KBM-7 (cell line): ENCODE measurements around the gene ERC2.

ENCODE experiments used
- DNase-seq: peaks from one replicate; pipeline ENCODE4 v3.0.0-alpha.2; 2015
- in situ Hi-C: fragments of 300-500 bp; cut with MboI; formaldehyde crosslinking; loops from 2 replicates; pipeline ENCODE4 v1.14.3; 2020; ENCODE audit warnings: low sequenced_read_pairs, low pct_unique_long_range_greater_than_20kb, mixed read lengths

The ERC2 gene

DNA sequence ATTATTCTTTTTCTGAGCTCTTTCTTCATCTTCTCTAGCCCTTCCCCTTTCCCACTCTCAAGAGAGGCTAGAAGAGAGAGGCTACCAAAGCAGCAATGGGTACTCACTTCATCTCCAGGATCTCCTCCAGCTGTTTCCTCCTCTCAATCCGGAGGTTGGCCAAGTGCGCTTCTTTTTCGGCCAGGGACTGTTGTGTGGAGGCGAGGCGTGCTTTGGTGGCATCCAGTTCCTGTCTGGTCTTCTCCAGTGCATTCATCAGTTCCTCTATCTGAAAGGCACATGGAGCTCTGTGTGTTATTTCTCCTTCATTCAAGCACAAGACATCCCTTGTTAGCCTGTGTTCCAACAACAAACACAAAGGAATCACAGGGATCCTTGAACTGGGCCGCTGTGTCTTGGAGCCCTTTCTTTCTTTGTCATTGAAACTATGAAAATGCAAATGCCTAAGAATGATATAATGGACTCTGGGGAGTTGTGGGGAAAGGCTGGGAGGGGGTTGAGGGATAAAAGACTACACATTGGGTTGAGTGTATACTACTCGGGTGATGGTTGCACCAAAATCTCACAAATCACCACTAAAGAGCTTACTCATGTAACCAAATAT lies 579.9 kb downstream of the ERC2 start:
- no peak for DNase-seq
- in situ Hi-C loops, result no loop called here

DNA sequence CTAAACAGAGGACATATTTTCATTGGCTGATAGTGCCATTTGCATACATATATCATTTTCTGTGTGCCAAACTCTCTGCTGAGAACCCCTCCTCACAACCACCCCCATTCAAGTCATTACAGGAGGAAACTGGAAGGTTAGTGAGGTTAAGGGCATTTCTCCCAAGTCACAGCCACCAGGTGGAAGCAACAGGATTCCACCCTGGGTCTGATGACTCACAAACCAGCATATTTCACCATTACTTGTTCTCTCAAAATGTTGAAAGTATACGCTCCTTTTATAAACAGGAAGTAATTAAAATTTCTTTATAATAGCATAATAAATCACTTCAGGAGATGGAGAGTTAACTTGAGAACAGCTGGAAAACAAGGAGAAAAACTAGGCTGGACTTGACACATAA lies 582.5 kb downstream of the ERC2 start:
- no peak for DNase-seq
- in situ Hi-C loops, result no loop called here

DNA sequence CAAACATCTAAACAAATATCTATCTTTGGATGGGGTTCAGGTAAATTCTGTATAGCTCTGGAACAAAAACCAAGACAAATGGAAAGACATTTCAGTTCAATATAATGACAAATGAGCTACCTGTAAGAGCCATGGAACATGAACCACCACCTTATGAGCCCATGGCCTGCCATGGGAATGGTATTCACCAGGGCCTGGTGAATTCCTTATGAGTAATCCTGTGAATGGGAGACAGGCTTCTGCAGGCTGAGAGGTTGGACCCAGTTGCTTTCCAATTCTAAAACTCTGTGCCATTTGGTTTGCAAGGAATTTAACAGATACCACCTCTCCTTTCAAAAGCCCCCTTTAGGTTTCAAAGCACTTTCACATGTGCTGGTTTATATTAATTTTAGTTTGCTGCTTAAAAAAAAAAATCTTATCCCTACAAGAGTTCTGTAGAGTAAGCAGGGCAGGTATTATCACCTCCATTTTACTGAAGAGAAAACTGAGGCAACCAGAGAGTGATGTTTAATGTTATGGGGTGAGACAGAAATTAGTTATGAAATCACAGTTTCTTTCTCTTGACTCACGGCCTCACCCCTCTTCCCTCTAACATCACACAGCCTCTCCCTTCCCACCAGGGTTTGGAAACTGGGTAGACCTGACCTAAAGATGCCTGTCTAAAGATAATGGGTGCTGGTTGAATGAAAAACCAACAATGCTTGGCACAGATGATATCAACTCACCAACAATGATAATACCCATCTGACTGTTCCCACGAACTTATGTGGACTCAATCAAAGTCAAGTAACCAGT lies 583.6 kb downstream of the ERC2 start:
- in situ Hi-C loops, result no loop called here
- DNase-seq, result no peak

DNA sequence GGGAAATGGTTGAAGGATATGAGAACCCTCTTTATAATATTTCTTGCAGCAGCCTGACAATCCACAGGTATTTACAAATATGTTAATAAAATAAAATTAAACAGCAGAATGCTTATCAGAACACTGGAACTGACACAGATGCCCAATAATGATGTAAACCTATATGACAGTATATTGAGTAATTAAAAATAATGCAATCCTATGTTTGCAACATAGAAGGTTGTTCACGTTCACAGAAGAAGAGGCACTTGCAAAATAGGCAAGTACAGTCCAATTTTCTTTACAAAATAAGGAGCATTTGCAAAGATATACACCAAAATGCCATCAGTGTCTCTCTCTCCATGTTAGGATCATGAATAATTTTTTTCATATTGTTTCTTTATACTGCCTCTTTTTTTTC lies 584.2 kb downstream of the ERC2 start:
- in situ Hi-C loops, result no loop called here
- no peak for DNase-seq

DNA sequence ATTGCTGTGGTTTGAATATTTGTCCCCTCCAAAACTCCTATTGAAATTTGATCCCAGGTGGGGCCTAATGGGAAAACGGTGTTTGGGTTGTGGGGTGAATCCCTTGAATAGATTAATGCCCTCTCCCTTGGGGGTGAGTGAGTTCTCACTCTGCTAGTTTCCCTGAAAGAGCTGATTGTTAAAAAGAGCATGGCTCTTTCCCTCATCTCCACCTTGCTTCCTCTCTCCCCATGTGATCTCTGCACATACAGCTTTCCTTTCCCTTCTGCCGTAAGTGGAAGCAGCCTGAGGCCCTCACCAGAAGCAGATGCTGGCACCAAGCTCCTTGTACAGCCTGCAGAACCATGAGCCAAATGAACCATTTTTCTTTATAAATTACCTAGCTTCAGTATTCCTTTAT lies 586.3 kb downstream of the ERC2 start:
- in situ Hi-C loops, result no loop called here
- no peak for DNase-seq

DNA sequence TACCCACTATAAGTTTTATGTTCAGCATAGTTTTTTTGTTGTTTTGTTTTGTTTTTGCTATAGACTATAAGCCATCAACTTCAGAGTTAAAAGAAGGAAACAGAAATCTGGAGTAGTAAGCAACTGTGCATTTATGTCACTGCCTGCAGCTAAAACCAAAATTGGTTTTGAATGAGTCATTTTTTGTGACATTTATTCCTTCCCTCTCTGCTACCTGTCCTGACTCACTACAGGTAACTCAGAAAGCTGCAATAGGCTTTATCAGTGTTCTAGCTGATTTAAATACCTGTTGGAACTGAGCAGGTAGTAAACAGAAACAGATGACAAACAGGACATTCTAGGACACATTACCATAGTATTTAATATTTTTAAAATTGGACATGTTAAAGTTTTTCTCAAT lies 587.9 kb downstream of the ERC2 start:
- in situ Hi-C loops, result no loop called here
- no peak for DNase-seq

DNA sequence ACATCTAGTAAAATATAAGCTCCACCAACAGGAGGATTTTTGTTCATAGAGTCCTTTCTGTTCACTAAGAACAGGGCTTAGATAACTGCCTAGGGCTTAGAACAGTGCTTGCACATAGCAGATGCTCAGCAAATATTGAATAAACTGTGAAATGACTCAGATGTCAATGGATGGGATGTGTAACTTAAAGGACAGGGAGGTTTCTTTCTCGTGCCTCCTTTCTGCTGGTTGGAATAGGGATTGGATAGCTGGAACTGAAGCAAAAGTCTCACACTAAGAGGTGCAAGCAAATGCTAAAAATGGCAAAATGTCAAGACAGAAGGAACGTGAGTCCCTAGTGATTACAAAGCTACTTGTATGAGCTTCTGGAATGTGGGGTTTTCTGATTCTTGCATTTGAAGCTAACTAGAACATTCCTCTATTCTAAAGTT lies 588.4 kb downstream of the ERC2 start:
- no peak for DNase-seq
- in situ Hi-C loops, result no loop called here

DNA sequence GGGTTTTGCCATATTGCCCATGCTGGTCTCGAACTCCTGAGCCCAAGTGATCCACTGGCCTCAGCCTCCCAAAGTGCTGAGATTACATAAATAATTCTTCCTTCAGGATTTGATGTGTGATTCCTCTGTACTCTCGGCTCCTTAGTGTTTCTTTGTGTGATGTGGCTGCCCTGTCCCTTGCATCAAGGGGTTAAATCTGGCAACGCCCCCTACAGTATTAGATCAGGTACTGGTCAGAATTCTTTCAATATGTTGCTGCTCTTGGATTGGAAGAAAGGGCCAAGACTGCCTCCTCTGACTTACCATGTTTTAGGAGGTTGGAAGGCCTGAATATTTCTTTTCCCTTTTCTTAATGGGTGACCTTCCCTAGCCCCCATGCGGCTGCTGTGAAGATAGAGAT lies 590.6 kb downstream of the ERC2 start:
- no peak for DNase-seq
- in situ Hi-C loops, result no loop called here

DNA sequence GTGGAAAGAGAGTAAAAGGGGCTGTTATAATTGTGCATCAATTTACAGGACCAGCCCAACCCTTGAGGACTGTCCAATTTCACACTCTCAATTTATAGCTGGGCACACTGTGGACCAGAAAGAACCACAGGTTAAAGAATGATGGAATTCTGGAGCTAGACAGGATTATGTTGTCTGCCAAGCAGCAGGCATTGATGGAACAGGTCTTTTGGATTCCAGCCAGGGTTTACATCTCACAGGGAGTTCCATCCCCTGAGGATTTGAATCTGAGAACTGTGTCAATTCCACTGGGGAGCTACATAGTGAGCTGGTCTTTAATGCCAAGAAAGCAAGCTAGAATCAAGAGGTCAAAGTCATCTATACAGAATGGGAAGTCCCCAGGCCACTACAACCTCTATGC lies 591.7 kb downstream of the ERC2 start:
- no peak for DNase-seq
- in situ Hi-C loops, result no loop called here

DNA sequence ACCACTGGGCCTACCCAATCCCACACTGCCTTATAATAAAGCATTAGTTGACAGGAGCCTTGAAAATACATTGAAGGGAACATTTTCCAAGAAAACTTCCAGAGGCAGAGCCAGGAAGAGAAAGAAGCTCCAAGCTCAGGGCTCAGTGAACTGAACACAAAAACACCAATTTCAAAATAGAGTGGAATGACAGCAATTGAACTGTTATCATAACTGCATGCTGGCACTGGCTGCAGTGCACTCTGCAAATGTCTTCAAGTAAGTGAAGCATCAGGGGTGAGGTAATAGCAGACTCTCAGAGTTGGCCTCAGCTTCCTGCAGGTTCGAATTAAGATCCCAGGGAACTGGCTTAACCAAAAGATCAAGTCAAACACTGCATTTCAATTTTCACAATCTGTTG lies 593.2 kb downstream of the ERC2 start:
- DNase-seq, result no peak
- in situ Hi-C loops, result no loop called here

DNA sequence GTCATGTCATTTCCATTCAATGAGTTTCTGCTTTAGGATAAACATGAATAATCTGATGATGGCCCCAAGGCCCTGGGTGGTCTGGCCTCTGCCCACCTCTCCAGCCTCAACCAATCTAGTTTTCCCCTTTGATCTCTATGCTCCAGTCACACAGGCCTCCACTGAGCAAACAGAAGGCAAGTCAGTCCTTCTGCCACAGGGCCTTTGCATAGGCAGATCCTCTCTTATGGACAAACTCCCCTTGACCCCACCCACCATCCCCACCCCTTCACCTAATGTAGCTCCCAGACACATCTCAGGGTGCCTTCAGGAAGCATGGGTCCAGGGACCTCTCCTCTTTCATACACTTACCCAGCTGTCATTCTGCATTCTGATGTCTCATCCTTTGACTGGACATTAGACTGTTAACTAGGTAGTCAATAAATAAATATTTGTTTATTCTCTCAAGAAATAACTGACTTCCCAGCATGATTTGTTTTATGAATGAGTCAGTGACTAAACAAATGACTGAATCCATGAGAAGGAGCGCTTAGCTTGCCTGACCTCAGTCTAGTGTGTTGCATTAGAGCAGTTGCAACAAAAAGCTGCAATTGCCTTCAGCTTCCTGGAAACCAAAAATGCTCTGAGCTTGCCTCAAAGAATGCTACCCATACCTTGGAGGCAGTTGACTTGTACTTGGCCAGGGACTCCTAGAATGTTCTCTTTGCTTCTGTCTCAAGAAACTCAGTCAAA lies 594.6 kb downstream of the ERC2 start:
- no peak for DNase-seq
- in situ Hi-C loops, result no loop called here

DNA sequence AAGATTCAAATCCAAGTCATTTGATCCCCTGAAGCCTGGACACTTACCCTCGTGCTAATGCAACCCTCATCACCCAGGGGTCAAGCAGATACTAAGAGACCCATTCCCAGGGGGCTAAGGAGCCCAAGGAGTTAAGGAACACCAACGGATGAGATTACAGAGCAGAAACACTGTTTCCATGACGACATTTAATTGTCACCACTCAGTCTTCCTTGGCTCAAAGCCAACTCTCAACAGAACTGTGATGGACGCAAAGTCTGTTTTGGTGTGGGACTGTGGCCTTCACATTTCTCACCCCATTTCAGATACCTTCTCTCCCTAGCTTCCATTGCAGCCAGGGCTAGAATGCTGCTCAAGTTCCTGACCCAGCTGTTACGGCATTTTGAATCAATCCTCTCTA lies 597.7 kb downstream of the ERC2 start:
- DNase-seq, result no peak
- in situ Hi-C loops, result no loop called here

DNA sequence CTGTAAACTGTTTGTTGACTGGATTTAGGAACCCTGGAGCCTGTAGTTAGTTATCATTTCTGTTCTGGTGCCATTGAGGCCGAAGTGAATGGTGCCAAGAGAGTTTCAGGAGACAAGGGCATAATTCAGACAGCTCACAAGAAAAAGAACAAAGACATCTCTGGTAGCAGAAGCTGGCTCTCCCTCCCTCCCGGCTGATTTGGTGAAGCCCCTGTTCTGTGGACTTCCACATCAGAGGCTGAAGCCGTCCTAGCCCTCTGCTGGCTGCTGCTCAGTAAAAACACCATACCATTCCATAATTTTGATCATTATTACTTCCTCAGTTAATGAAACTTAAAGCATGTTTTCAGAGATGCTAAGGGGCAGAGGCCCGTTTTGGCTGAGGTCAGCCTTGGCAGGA lies 599.9 kb downstream of the ERC2 start:
- no peak for DNase-seq
- in situ Hi-C loops, result no loop called here

DNA sequence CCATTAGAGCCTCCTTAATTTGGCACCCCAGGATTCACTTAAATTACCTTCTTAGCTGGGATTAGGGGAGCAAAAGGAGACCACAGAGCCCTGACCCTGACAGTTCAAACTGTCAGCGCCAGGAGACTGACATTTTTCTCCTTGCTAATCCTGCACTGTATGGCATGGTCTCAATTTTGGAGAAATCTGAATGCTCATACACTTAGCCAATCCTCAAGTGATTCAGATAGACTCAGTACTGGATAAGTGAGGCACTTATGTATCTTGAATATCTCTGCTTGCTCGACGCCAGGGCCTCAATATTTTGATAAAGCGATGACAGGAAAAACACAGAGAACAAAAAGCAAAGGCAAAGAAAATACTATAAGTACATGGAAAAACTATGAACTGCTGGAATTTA lies 605.2 kb downstream of the ERC2 start:
- in situ Hi-C loops, result no loop called here
- DNase-seq, result no peak

DNA sequence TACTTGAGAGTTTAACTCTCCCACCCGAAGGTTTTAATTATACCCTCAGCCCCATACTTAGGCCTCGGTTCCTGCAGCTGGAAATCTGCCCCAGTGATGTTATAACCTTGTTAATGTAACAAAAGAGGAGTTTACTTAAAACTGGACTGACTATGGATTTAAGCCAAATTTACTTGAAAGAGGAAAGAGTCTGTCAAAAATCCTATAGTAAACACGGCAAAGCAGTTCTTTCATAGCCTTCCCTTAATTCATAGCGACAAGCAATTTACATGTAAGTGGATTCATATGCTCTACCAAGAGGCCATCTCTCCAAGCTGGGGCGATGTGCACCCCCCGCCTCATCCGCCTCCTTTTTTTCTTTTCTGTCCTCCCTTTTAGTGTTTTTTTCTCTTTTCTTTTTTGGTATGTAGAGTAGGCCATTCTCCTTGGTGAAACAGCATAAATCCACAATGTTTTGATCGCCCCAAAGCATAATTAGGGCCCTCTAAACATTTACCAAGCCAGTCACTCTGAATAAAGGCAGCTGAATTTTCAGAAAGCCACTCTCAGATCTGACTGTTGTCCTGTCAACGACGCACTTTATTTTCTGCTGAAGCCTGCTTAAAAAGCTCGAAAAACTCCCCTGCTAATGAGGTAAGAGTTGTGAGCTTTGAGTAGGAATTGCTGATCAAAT lies 608.1 kb downstream of the ERC2 start:
- no peak for DNase-seq
- in situ Hi-C loops, result no loop called here

DNA sequence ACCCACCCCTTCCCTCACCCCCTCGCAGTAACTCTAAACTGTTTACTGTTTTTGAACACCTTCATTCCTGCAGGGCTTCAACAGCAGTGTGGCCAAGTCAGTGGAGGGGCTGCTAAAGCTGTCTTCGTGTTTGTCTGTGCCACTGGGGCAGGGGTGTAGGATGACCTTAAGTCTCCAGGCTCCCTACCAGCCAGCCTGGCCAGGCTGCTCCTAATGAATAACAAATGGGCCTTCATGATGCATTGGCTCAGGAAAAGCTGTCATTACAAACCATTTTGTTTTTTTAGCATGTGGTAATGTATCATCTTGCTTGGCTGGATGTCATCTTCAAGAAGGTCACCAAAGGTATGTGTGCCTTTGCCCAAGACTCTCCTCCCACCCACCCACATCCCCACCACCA lies 609.0 kb downstream of the ERC2 start:
- no peak for DNase-seq
- in situ Hi-C loops, result no loop called here

DNA sequence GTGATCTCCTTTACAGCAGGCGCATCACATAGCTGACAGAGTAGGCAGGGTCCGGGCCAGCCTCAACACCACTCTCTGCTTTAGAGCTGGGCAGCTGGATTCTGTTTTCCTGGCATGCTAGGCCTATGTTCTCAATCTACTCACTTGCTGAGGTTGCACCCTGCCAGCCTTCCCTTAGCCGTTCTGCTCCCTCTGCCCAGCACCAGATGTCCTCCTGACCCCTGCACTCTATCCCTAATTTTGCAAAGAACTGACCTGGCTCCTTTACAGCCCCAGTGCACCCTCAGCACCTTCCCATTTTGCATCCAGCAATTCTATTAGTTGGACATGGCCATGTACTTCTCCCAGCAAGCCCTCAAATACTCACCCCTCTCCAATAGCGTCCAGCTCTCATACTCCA lies 609.5 kb downstream of the ERC2 start:
- DNase-seq, result no peak
- in situ Hi-C loops, result no loop called here

DNA sequence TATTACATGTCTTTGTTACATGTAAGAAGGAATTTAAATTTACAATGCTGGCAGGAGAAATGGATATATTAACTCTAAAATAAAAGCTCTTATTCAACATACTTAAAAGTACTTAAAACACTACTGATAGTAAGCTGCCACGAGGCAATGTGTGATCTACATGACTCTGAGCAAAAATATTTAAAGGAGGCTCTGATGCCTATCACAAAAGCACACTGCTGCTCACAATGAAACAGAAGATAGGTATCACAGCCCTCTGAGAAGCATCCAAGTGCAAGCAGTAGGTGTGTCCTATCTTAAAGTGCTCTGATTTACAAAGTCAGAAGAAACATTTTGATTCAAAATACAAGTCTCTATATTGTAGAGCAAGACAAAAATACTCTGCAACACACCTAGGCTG lies 610.0 kb downstream of the ERC2 start:
- in situ Hi-C loops, result no loop called here
- DNase-seq, result no peak

DNA sequence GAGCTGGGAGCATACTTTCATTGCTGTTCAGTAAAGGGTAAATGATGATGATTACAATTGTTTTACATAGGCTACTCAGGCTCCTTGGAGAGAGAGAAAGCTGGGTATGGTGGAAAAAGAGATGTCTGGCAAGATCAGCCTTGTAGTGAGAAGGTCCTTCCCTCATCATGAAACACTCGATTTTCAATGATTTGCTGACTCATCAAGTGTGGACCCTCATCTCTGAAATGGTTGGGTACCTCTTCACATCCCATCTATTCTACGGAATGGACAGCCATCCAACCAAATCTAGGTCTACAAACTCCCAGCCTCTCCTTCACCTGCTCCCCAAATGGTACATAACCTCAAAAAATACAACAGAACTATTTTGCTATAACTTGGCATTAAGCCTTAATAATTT lies 610.6 kb downstream of the ERC2 start:
- no peak for DNase-seq
- in situ Hi-C loops, result no loop called here

DNA sequence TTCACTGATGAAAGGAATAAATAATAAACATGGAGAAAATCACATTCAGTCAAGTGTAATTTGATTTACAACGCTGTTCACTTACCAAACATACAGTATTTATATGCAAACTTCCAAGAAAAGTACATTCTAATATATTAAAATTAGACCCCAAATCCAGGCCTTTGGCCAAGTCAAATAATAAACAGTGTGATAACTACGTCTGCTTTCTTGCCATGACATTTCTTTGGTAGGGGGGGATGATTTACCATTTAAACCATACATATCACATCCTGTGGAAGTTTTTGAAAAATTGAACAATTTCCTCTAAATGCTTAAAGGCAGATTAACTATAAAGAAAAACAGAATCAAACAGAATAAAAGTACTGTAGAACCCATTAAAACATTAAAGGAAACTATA lies 613.0 kb downstream of the ERC2 start:
- DNase-seq, result no peak
- in situ Hi-C loops, result no loop called here
